Mononuclear cell (primary cell): ENCODE measurements around the gene DBF4B. TPM values are rescaled to one million over a fixed set of nuclear protein-coding genes. Genes with fewer than 3 reads are reported as not detected.
"Not testable (repeated sequence)": the region's sequence is repeated elsewhere in the genome, so short reads cannot be mapped to it uniquely, and the experiment has no call there.

Source experiments
- H3K27me3 ChIP-seq: 2 replicates; pipeline ENCODE4 v1.6.0; 2011; ENCODE audit warnings: low read length, control low read depth; ENCODE audit not compliant: insufficient read depth
- H3K4me1 ChIP-seq: 2 replicates; pipeline ENCODE4 v1.5.1; 2011; ENCODE audit warnings: mild to moderate bottlenecking, low read length, control low read depth; ENCODE audit not compliant: insufficient read depth
- H3K4me3 ChIP-seq: 2 replicates; pipeline ENCODE4 v1.5.1; 2011; ENCODE audit warnings: mild to moderate bottlenecking, low read length, moderate library complexity
- H3K9me3 ChIP-seq: 2 replicates; pipeline ENCODE4 v1.5.1; 2011; ENCODE audit warnings: low read depth, mild to moderate bottlenecking, control low read depth, low read length
- total RNA-seq: library from RNA; depleted of rRNA; stranded (reverse); fragments of >200 nt; gene quantifications from one replicate; pipeline ENCODE4 v1.2.3, GENCODE V29; 2012

Gene DBF4B, protein sequence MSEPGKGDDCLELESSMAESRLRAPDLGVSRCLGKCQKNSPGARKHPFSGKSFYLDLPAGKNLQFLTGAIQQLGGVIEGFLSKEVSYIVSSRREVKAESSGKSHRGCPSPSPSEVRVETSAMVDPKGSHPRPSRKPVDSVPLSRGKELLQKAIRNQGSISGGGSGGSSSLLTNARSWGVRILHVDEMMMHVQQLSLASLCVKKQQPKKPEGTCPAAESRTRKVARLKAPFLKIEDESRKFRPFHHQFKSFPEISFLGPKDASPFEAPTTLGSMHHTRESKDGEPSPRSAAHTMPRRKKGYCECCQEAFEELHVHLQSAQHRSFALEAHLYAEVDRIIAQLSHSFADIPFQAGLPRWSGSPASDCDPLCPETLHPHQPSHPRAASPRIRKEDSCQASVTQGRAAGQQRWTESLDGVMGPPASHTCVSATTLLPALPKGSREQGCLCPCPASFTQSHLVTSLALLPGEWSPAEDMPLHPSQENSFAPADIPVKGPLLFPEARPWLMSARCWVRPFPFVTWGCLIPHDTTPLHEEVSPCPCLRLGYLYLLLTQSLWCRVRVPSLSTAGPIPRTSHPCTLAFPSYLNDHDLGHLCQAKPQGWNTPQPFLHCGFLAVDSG
- 1.3 TPM for total RNA-seq

DNA sequence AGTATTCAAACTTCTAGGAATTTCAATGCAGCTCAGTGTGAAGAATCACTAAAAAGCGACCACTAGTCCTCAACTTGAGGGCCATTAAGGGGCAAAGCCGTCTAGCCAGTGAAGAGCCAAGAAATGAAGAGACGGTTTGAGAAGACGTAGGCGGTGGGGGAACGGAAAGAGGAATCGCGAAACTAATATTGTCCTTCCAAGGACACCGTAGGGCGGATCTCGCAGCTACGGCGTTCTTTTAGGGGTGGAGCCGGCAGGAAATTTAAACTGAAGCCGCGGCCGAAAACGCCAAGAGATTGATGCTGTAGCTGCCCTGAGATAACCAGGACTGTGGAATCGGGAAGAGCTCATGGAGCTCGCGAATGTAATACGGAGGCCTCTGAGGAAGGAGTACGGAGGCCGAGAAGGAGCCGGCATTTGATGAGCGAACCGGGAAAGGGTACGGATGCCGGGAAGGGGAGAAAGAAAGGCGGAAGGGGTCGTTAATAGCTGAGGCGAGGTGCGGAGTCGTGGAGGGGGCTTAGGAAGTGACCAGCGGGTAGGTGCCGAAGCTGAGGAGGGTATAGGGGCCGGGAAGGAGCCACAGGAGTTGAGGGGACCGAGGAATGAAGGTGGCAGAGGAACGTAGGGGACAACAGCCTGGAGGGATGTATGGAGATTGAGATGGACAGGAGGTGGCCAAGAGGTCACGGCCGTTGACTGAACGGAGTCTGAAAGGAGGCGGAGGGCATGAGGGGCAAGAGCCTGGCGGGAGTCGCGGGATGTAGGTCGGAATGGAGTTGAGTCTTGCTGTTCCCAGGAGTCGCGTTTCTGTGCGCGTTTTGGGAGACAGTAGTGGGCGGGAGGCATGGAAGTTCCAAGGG, at the start of gene DBF4B:
TSS of gene DBF4B (plus strand) at position 265 of the 863 bp plus-strand sequence. CDS start at position 421, 156 bp downstream.
- Histone ChIP-seq H3K4me1 (peaks cover 20% of the 10 kb centered on the region), H3K4me3 (peak within 1 kb of the TSS; percentile 93), H3K27me3 (peaks cover 5% of the 10 kb centered on the region), H3K9me3 (no peaks in the 10 kb centered on the region)

DNA sequence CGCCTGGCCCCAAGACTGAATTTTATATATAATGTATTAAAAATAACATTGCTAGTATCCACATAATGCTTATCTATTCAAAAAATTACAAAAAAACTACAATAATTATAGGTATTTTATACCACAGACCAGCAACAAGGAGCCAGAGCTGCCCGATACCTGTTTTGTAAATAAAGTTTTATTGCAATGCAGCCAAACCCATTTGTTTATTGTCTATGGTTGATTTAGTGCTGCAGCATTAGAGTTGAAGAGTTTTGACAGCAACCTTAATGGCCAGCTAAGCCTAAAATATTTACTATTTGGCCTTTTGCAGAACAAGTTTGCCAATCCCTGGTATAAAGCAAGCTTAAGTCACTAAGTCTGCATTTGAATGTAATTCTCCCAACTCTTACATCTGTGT, 46.6 kb upstream of the DBF4B start:
- Histone ChIP-seq H3K9me3 (no peaks in the 10 kb centered on the region), H3K4me3 (no peak overlapping the region), H3K27me3 (peaks cover 6% of the 10 kb centered on the region), H3K4me1 (peaks cover 2% of the 10 kb centered on the region)

GRCh38 chr17:44663095-44663494, 45.4 kb upstream of the DBF4B start:
- peaks cover 3% of the 10 kb centered on the region for H3K27me3 ChIP-seq
- no peaks in the 10 kb centered on the region for H3K9me3 ChIP-seq
- no peaks in the 10 kb centered on the region for H3K4me1 ChIP-seq
- no peak overlapping the region for H3K4me3 ChIP-seq

GRCh38 chr17:44664867-44665266, 43.6 kb upstream of the DBF4B start:
- Histone ChIP-seq H3K9me3 (no peaks in the 10 kb centered on the region), H3K4me3 (no peak overlapping the region), H3K4me1 (no peaks in the 10 kb centered on the region), H3K27me3 (peaks cover 3% of the 10 kb centered on the region)

GRCh38 chr17:44666006-44666405, 42.5 kb upstream of the DBF4B start:
- Histone ChIP-seq H3K4me1 (no peaks in the 10 kb centered on the region), H3K4me3 (no peak overlapping the region), H3K27me3 (peaks cover 3% of the 10 kb centered on the region), H3K9me3 (no peaks in the 10 kb centered on the region)

DNA sequence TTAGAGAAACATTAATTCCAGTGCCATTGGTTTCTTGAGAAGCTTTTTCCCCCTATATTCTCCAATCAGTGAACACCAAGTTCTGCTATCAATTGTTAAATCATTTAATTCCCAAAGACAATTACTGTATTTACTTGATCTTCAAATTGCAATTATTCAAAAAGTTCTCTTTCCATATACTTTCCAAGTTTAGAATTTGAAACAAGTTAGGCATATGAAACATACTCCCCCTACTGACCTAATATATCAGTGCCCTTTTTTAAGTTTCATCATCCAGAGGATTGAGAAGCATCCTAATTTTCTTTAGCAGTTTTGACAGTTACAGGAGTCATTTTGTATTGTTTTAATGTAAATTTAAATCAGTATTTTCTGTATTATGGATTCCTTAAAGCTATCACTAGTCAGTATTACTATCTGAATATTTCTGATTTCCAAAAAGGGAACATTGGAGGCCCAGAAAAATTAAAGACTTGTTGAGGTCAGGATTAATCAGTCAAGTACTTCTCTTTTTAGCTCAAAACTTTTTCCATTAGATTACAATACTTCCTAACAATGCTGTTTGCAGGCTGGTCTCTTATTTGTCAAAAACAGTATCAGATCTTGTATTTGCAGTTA, 35.9 kb upstream of the DBF4B start:
- Histone ChIP-seq H3K9me3 (no peaks in the 10 kb centered on the region), H3K4me3 (no peak overlapping the region), H3K27me3 (no peaks in the 10 kb centered on the region), H3K4me1 (no peaks in the 10 kb centered on the region)

DNA sequence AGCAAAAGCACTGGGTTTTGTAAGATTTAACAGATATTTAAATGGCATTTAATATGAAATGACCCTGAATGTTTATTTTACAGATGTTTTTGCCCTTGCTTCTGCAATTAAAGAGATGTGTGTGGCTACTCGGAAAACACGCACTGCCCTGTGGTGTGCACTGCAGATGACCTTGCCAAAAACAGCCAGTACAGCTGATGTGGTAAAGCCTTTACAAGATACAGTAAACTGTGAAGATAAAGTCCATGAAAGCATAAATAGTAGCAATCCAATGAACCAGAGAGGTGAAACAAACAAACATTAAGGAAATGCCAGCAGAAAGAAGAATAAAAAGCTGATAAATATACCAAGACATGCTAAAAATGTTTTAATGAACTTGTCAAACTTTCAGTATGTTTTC, 34.6 kb upstream of the DBF4B start:
- Histone ChIP-seq H3K9me3 (no peaks in the 10 kb centered on the region), H3K4me1 (no peaks in the 10 kb centered on the region), H3K4me3 (no peak overlapping the region), H3K27me3 (no peaks in the 10 kb centered on the region)

- Histone ChIP-seq H3K4me3 (no peak overlapping the region), H3K27me3 (no peaks in the 10 kb centered on the region), H3K4me1 (no peaks in the 10 kb centered on the region), H3K9me3 (no peaks in the 10 kb centered on the region)
Measured at GRCh38 chr17:44677136-44677535, 31.3 kb upstream of the DBF4B start.

GRCh38 chr17:44683303-44683702, 25.2 kb upstream of the DBF4B start:
- not testable (repeated sequence) for H3K4me3 ChIP-seq, H3K27me3 ChIP-seq, H3K9me3 ChIP-seq
- H3K4me1 ChIP-seq = peaks cover 16% of the 10 kb centered on the region

- Histone ChIP-seq H3K9me3 (no peaks in the 10 kb centered on the region), H3K4me1 (peaks cover 34% of the 10 kb centered on the region), H3K4me3 (no peak overlapping the region), H3K27me3 (no peaks in the 10 kb centered on the region)
Measured at GRCh38 chr17:44687756-44688155, 20.7 kb upstream of the DBF4B start.

DNA sequence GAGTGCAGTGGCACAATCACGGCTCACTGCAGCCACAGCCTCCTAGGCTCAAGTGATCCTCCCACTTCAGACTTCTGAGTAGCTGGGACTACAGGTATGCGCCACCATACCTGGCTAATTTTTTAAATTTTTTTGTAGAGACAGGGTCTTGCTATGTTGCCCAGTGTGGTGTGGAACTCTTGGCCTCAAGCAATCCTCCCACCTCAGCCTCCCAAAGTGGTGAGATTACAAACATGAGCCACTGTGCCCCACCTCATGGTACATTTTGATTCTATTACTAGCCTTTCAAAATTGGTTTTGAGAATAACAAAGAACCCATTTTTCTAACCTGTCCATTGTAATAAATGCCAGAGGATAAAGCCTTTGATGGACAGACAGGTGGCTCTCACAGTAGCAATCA, 20.3 kb upstream of the DBF4B start:
- no peaks in the 10 kb centered on the region for H3K27me3 ChIP-seq
- H3K4me1 ChIP-seq = peaks cover 30% of the 10 kb centered on the region
- no peak overlapping the region for H3K4me3 ChIP-seq
- no peaks in the 10 kb centered on the region for H3K9me3 ChIP-seq

- no peaks in the 10 kb centered on the region for H3K27me3 ChIP-seq
- peaks cover 23% of the 10 kb centered on the region for H3K4me1 ChIP-seq
- H3K4me3 ChIP-seq = peak overlapping the region; percentile 97
- H3K9me3 ChIP-seq = no peaks in the 10 kb centered on the region
Measured at GRCh38 chr17:44688675-44689476, 19.6 kb upstream of the DBF4B start.

- Histone ChIP-seq H3K4me1 (peaks cover 22% of the 10 kb centered on the region), H3K4me3 (peak within 1 kb of the TSS; percentile 97), H3K27me3 (no peaks in the 10 kb centered on the region), H3K9me3 (no peaks in the 10 kb centered on the region)
Measured at GRCh38 chr17:44689477-44690217, 18.8 kb upstream of the DBF4B start, which contains the start of gene CCDC43. TSS of gene CCDC43 (minus strand) at chr17:44689776. CDS start at chr17:44689753, 23 bp downstream.
